Measurements from ENCODE around the gene ACAT2. TPM values are rescaled to one million over a fixed set of nuclear protein-coding genes. Genes with fewer than 3 reads are reported as not detected.

The ACAT2 gene
- total RNA-seq (2022; extraction: Qiagen RNA extraction; ENCODE audit: low read depth), result 26.6 to 29.8 TPM (median 27.2 TPM) in 5 replicates

DNA sequence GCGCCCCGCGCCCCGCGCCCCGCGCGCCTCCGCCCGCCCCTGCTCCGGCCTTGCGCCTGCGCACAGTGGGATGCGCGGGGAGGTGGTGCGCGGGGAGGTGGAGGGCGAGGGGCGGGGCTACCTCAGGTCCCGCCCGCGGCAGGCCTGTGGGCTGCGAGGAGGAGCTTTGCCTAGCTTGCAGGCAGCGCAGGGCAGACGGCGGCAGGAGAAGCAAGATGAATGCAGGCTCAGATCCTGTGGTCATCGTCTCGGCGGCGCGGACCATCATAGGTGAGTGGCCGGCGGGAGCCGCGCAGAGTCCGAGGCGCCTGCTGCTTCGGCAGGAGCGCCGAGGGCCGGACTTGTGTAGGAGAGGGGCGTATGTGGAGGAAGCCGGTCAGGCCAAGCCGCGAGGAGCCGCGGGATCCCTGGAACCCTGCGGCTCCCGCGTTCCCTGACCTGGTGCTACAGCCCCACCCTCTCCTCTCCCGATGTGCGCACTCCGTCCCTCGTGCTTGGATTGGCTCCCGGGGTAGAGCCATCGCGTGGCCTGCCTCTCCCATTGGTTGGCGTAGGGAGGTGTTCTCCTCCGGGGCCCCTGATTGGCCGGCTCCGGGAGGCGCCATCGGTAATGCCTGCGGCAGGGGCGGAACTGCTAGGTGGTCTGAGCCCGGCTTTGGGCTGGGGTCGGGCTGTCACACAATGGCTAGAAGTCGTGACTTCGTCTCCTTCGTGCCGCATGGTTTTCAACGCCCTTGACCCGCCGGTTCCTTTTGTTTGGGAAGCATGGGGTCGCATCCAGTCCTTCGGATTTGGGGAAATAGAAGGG is at the start of gene ACAT2:
TSS of gene ACAT2 (plus strand) at position 173 of the 808 bp plus-strand sequence. CDS start at position 216, 43 bp downstream.

DNA sequence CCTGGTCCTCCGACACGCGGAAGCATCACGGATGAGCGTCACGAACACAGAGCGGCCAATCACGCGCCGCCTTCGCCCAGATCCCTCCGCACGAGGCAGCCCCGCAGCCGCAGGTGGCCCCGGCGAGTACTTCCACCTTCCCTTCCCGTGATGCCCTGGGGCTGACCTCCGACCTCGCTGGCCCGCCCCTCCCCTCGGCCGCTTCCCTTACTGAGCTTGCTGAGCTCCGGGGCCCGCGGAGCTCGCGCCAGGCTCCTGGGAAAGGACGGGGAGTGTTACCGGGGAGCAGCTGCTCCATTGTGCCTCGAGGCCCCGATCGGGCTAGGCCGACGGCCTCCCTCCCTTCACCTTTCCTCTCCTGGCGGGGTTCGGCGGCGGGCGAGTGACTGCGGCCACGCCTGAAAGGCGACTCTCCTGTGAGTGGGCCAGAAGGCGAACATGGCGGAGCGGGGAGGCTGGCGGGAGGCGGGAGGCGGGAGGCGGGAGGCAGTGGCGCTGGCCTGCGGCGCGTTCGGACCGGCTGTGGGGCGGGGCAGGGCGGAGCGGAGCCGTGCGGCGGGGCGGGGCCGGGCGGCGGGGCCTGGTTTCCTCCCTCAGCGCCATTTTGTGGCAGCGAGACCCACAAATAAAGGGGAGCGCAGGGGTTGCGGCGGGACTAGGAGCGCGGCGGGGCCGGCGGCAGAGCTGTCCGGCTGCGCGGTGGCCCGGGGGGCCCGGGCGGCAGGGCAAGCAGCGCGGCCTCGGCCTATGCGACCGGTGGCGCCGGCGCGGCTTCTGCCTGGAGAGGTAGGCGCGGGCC is 34.7 kb upstream of the ACAT2 start, which contains the start of gene WTAP:
TSS of gene WTAP (plus strand) at position 589 of the 799 bp plus-strand sequence. CDS start 8,760 bp downstream, outside the sequence.

DNA sequence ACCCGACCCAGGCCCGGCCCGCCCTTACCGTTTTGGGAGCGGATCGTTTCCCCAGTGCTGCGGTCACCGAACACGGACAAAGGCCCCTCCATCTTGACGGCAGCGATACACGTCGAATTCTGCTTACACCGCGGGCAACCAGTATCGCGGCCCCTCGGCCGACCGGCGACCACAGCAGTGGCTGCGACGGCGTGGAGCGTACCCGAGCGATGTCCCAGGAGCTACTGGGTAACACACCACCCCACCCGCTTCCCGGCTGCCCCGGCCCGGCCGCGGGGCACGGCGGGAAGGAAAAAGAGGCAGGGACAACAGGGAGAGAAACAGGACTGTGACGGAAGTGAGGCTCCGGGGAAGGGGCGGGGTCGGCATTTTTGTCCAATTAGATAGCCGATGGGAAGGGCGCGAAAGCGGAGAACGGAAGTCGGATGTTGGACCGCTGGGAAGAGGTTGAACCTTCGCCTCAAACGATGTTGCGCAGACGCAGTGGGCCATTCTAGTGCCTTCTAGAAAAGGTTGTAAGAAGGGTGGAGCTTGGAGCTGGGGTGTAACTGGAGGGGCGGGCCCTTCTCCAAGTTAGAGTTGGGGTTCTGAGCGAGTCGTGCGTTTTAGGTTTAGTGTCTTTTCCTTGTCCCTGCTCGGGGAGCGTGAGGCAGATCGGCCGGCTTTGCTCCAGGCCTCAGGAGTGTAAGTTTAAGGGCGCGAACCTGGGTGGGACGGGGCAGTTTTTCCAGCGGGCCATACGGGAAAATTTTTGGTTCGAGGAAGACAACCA is 27.7 kb downstream of the ACAT2 start, which contains the start of gene TCP1:
TSS of gene TCP1 (minus strand) at position 226 of the 772 bp plus-strand sequence. CDS start at position 92, 134 bp downstream.

DNA sequence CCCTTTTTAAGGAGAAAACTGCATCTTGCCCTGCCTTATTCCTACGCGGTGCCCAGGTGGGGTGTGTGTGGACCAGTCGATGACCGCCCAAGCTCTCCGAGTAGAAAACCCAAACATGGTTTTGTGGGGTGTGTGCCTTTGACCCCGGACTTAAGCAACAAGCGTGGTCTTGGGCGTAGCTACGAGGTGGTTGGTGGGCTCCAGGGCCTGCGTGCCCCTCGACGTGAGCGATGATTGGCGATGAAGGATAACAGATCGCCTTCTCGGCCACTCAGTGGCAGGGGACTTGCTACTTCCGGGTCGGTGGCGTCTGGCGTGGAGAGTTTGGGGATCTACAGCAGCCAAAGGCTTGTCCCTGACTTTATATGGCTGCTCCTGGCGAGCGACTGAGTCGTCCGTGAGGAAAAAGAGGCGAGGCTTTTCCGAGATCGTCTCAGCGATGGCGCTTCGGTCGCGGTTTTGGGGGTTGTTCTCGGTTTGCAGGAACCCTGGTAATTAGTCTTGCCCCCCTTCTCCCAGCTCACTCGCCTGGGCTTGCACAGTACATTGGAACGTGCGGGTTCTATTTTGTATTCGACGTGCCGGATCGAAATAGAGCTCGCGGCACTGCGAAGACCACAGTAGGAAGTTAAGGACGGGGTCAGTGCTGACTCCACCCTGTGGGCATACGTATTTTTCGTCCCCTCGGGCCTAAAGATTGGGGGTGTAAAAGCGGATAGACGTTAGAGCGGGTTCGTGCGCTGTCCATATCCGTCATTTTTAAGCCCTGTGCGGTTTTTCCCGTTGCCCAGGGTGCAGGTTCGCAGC is 28.5 kb downstream of the ACAT2 start, which contains the start of gene MRPL18:
TSS of gene MRPL18 (plus strand) at position 319 of the 807 bp plus-strand sequence. CDS start at position 440, 121 bp downstream.

DNA sequence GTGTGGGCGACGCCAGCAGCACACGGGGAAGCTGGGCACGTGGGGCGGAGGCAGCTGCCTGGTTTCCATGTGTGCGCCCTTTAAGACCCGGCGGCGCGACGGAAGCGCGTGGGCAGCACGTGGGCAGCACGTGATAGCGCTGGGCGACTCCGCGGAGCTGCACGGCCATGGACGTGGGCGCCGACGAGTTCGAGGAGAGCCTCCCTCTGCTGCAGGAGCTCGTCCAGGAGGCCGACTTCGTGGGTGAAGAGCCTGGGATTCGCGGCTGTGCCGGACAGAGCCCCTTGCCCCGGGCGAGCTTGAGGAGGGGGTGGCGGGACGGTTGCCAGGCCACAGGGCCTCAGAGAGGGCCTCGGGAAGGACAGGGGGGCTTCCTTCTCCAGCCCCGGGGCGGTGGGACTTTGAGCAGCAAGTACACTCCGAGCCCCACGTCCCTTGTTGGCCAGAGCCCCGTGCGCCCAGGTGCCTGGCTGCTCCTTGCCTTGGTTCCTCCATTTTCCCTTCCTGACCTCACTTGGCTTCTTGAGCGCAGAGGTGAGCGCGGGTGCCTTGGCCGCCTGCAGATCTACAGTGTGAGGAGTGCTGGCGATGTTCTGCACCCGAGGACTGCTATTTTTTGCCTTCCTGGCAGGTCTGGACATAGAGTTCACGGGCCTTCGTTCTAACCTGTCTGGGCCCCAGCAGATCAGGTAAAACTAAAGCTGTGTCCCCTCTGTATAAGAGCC is 38.5 kb downstream of the ACAT2 start, which contains the start of gene PNLDC1:
TSS of gene PNLDC1 (plus strand) at position 136 of the 725 bp plus-strand sequence. CDS start at position 168, 32 bp downstream.

Other genes with a start within 250 kb of the ACAT2 start
- gene SOD2, start 68.8 kb upstream of the ACAT2 start, total RNA-seq (2022; extraction: Qiagen RNA extraction; ENCODE audit: low read depth), result 140 to 206 TPM (median 176 TPM) in 5 replicates
- gene WTAP, start 34.5 kb upstream of the ACAT2 start, total RNA-seq (2022; extraction: Qiagen RNA extraction; ENCODE audit: low read depth), result 54.7 to 81.7 TPM (median 66.3 TPM) in 5 replicates
- 232 to 255 TPM (median 238 TPM) in 5 replicates for gene TCP1, start 27.6 kb downstream of the ACAT2 start, total RNA-seq (2022; extraction: Qiagen RNA extraction; ENCODE audit: low read depth)
- 83.3 to 105 TPM (median 88.0 TPM) in 5 replicates for gene MRPL18, start 28.4 kb downstream of the ACAT2 start, total RNA-seq (2022; extraction: Qiagen RNA extraction; ENCODE audit: low read depth)
- gene PNLDC1, start 38.2 kb downstream of the ACAT2 start, total RNA-seq (2022; extraction: Qiagen RNA extraction; ENCODE audit: low read depth), result 0.14 to 0.17 TPM in 2 of 5 replicates, not detected in the others
- not detected in 5 replicates for gene MAS1, start 128.9 kb downstream of the ACAT2 start, total RNA-seq (2022; extraction: Qiagen RNA extraction; ENCODE audit: low read depth)
- 27.9 to 34.1 TPM (median 30.2 TPM) in 5 replicates for gene IGF2R, start 207.0 kb downstream of the ACAT2 start, total RNA-seq (2022; extraction: Qiagen RNA extraction; ENCODE audit: low read depth)

Measured in A549 treated with ZK216348 at 1 μM for 4 hours (cell line).